ENCODE results near the gene TRAPPC4.

GRCh38 chr11:119055901-119056300 lies 37.3 kb downstream of the TRAPPC4 start:
- 0 out of 2 replicates have a peak, but pooled peaks have one; percentile 31 for TF ChIP-seq CTCF (conservative IDR thresholded peaks at IDR 0.05)
- no peak for TF ChIP-seq EZH2 (IDR thresholded peaks at IDR 0.05; ENCODE audit: low read depth)
